Calu3 (cell line): Measurements from ENCODE around the gene DLGAP1. TPM values are rescaled to one million over a fixed set of nuclear protein-coding genes. Genes with fewer than 3 reads are reported as not detected.

ENCODE experiments used
- BruUV-seq: library from RNA; stranded (reverse); fragments of 400-500 nt; replicated peaks from 2 replicates; lab custom pipeline; 2021; lab: Mats Ljungman, UMichigan
- CTCF ChIA-PET: fragments of 300-600 bp; sonication (Branson Sonifier 250); formaldehyde crosslinking; loops from one replicate; lab custom pipeline; 2022; ENCODE audit warnings: antibody characterized with exemption; lab: Charles Lee
- DNase-seq: peaks from one replicate; pipeline ENCODE4 v3.0.0; 2022
- H3K27ac Mint-ChIP-seq: one replicate; pipeline ENCODE4 v1.8.0; 2022; ENCODE audit warnings: mixed read lengths; ENCODE audit not compliant: unreplicated experiment
- H3K27me3 Mint-ChIP-seq: one replicate; pipeline ENCODE4 v1.8.0; 2022; ENCODE audit warnings: mixed read lengths; ENCODE audit not compliant: unreplicated experiment
- H3K36me3 Mint-ChIP-seq: one replicate; pipeline ENCODE4 v1.8.0; 2022; ENCODE audit warnings: mild to moderate bottlenecking, moderate library complexity, mixed read lengths; ENCODE audit not compliant: insufficient read depth, unreplicated experiment
- H3K4me1 Mint-ChIP-seq: one replicate; pipeline ENCODE4 v1.8.0; 2022; ENCODE audit warnings: mild to moderate bottlenecking, low read depth, mixed read lengths; ENCODE audit not compliant: unreplicated experiment
- H3K4me3 Mint-ChIP-seq: one replicate; pipeline ENCODE4 v1.8.0; 2022; ENCODE audit warnings: mild to moderate bottlenecking, low read depth, moderate library complexity, mixed read lengths; ENCODE audit not compliant: unreplicated experiment
- H3K9me3 Mint-ChIP-seq: one replicate; pipeline ENCODE4 v1.8.0; 2022; ENCODE audit warnings: low read depth, mixed read lengths; ENCODE audit not compliant: unreplicated experiment
- CTCF ChIP-seq: fragments of 200-600 bp; IDR thresholded peaks from one replicate; pipeline ENCODE4 v1.8.0; 2022; ENCODE audit warnings: antibody characterized with exemption; ENCODE audit not compliant: unreplicated experiment
- intact Hi-C: fragments of 100-400 bp; cut with micrococcal nuclease; formaldehyde crosslinking; loops from one replicate; pipeline ENCODE4 v1.10.0; 2022; ENCODE audit not compliant: unreplicated experiment
- total RNA-seq: library from RNA; stranded (reverse); gene quantifications from 2 replicates; pipeline ENCODE4 v1.2.3, GENCODE V29; 2022

The DLGAP1 gene
- total RNA-seq, 1 experiment from 2014 or later, result 9.0 TPM

- peak overlapping the region; percentile 24 for H3K4me3 Mint-ChIP-seq
- CTCF ChIA-PET, result interaction anchor here (0.6 to 2.2 kb wide), 10 partner anchors 10 to 287 kb away, joined by 3 to 12 read pairs (median 4); no protein-coding TSS in a partner anchor
- intact Hi-C loops, result no loop called here
- H3K36me3 Mint-ChIP-seq, result peaks cover 6% of the 10 kb centered on the region
- peak; percentile 80 for DNase-seq
- BruUV-seq, result no TSS peak
- H3K27ac Mint-ChIP-seq, result peak overlapping the region; percentile 88
- H3K4me1 Mint-ChIP-seq, result peaks cover 53% of the 10 kb centered on the region
- H3K27me3 Mint-ChIP-seq, result no peaks in the 10 kb centered on the region
- no peaks in the 10 kb centered on the region for H3K9me3 Mint-ChIP-seq
- TF ChIP-seq CTCF, result no peak
Measured at GRCh38 chr18:3710712-3711301, 744.3 kb downstream of the DLGAP1 start.

GRCh38 chr18:3709205-3709604 is 745.9 kb downstream of the DLGAP1 start:
- Mint-ChIP-seq H3K36me3 (peaks cover 6% of the 10 kb centered on the region), H3K9me3 (no peaks in the 10 kb centered on the region), H3K4me1 (peaks cover 61% of the 10 kb centered on the region), H3K27ac (peak overlapping the region; percentile 64), H3K4me3 (no peak overlapping the region), H3K27me3 (no peaks in the 10 kb centered on the region)
- no TSS peak for BruUV-seq
- DNase-seq, result no peak
- CTCF ChIA-PET, result interaction anchor here (0.5 to 2.0 kb wide), 4 partner anchors 62 to 161 kb away, joined by 3 to 9 read pairs (median 4); no protein-coding TSS in a partner anchor
- no peak for TF ChIP-seq CTCF
- intact Hi-C loops, result no loop called here

- CTCF ChIA-PET, result interaction anchor here (0.6 kb wide), 1 partner anchor 65 kb away, joined by 5 read pairs; no protein-coding TSS in a partner anchor
- TF ChIP-seq CTCF, result no peak
- Mint-ChIP-seq H3K27me3 (no peaks in the 10 kb centered on the region), H3K27ac (no peak overlapping the region), H3K36me3 (peaks cover 6% of the 10 kb centered on the region), H3K4me3 (no peak overlapping the region), H3K9me3 (no peaks in the 10 kb centered on the region), H3K4me1 (peaks cover 62% of the 10 kb centered on the region)
- BruUV-seq, result no TSS peak
- intact Hi-C loops, result no loop called here
- DNase-seq, result no peak
Measured at GRCh38 chr18:3706279-3707097, 748.6 kb downstream of the DLGAP1 start.

GRCh38 chr18:3704556-3705344 is 750.4 kb downstream of the DLGAP1 start:
- Mint-ChIP-seq H3K27me3 (no peaks in the 10 kb centered on the region), H3K4me3 (no peak overlapping the region), H3K27ac (no peak overlapping the region), H3K9me3 (no peaks in the 10 kb centered on the region), H3K36me3 (no peaks in the 10 kb centered on the region), H3K4me1 (peaks cover 45% of the 10 kb centered on the region)
- TF ChIP-seq CTCF, result no peak
- no TSS peak for BruUV-seq
- DNase-seq, result no peak
- CTCF ChIA-PET, result interaction anchor here (0.7 to 2.9 kb wide), 5 partner anchors 12 to 294 kb away, joined by 3 to 22 read pairs (median 5); no protein-coding TSS in a partner anchor
- intact Hi-C loops, result no loop called here
